Gastroesophageal sphincter (tissue), 3 donors: Measurements from ENCODE around the gene TNPO2.

Source experiments
- CTCF ChIP-seq, 4 experiments: fragments of 200-600 bp in 2 of 4; fragments of 450-650 bp in 2 of 4; sonication (generic) in 1 of 4; IDR thresholded peaks; one replicate each; pipeline ENCODE4 v1.5.1; 2017 to 2019; ENCODE audit warnings: antibody characterized with exemption in 4 of 4, mild to moderate bottlenecking in 2 of 4, moderate library complexity in 2 of 4
- POLR2AphosphoS5 ChIP-seq: sonication (generic); formaldehyde crosslinking; IDR thresholded peaks from one replicate; pipeline ENCODE4 v1.6.1; 2017; ENCODE audit warnings: antibody characterized with exemption

- no peak for TF ChIP-seq CTCF (IDR thresholded peaks at IDR 0.05)
- no peak for TF ChIP-seq POLR2AphosphoS5
These were observed 48.6 kb upstream of the TNPO2 start for GRCh38 chr19:12772323-12772722.
